HepG2 (cell line): Measurements from ENCODE around the gene TRAPPC4. TPM values are rescaled to one million over a fixed set of nuclear protein-coding genes. Genes with fewer than 3 reads are reported as not detected.

Experiments
- ATAC-seq: fragments of 200-7000 bp; cut with Tn5 transposase; 3 replicates; pipeline ENCODE4 v1.9.1; 2020; ENCODE audit warnings: mild to moderate bottlenecking, moderate library complexity
- BruUV-seq: library from RNA; stranded (reverse); fragments of 400-500 nt; replicated peaks from 2 replicates; lab custom pipeline; 2021; lab: Mats Ljungman, UMichigan
- CTCF ChIA-PET: fragments of 300-600 bp; formaldehyde crosslinking; extraction: SDS; loops from one replicate; lab custom pipeline; 2021; ENCODE audit warnings: low total read pairs, inconsistent platforms, low intra/inter-chr PET ratio; lab: Yijun Ruan, JAX
- POLR2A ChIA-PET: fragments of 350-600 bp; sonication (Branson Sonifier 250); formaldehyde crosslinking; loops from one replicate; lab custom pipeline; 2020; ENCODE audit warnings: antibody characterized with exemption, inconsistent platforms; lab: Yijun Ruan, JAX
- DNase-seq: peaks from one replicate; pipeline ENCODE4 v3.0.0-alpha.2; 2015; ENCODE audit warnings: low spot score
- FAIRE-seq: peaks from 3 replicates; lab custom pipeline; 2011; peaks lifted over from hg19 to GRCh38; lab: Jason Lieb, UNC
- H2AFZ ChIP-seq: one replicate; pipeline ENCODE4 v1.6.1; 2011; ENCODE audit warnings: low read length, inconsistent platforms
- H3K27ac ChIP-seq: fragments of 300-600 bp; 3 replicates; pipeline ENCODE4 v1.8.0; 2011; ENCODE audit warnings: mixed run types, mild to moderate bottlenecking, mixed read lengths, low read length, inconsistent platforms; ENCODE audit not compliant: insufficient read depth; ENCODE audit errors: extremely low read length
- H3K27me3 ChIP-seq, 2 experiments: fragments of 200-600 bp in 1 of 2; 2 replicates in 1 of 2; 3 replicates in 1 of 2; pipeline versions ENCODE4 v1.6.0 to v1.8.0; 2011; ENCODE audit warnings: low read length in 2 of 2, mild to moderate bottlenecking in 2 of 2, moderate library complexity in 2 of 2, inconsistent platforms in 1 of 2; ENCODE audit not compliant: insufficient read depth in 2 of 2, control insufficient read depth in 1 of 2
- H3K36me3 ChIP-seq, 2 experiments: fragments of 200-600 bp in 1 of 2; replicated peaks in 1 of 2; 2 replicates in 1 of 2; 3 replicates in 1 of 2; pipeline versions ENCODE4 v1.5.1 to v1.8.0; 2011; ENCODE audit warnings: low read length in 2 of 2, inconsistent platforms in 1 of 2; ENCODE audit not compliant: insufficient read depth in 2 of 2, control insufficient read depth in 1 of 2
- H3K4me1 ChIP-seq: 2 replicates; pipeline ENCODE4 v1.5.1; 2012; ENCODE audit warnings: low read length, inconsistent platforms; ENCODE audit not compliant: insufficient read depth
- H3K4me2 ChIP-seq: 2 replicates; pipeline ENCODE4 v1.6.0; 2011; ENCODE audit warnings: low read depth, low read length, inconsistent platforms
- H3K4me3 ChIP-seq, 3 experiments: fragments of 200-600 bp in 1 of 3; sonication (generic), shearing (Covaris generic) in 1 of 3; replicated peaks in 1 of 3; 2 replicates each; pipeline ENCODE4 v1.5.1; 2011 to 2016; ENCODE audit warnings: low read length in 3 of 3, inconsistent platforms in 2 of 3, low read depth in 2 of 3, mild to moderate bottlenecking in 2 of 3, control low read depth in 1 of 3, mixed read lengths in 1 of 3; ENCODE audit not compliant: insufficient read depth in 1 of 3
- H3K79me2 ChIP-seq: one replicate; pipeline ENCODE4 v1.6.1; 2011; ENCODE audit warnings: low read length, inconsistent platforms; ENCODE audit not compliant: insufficient read depth
- H3K9ac ChIP-seq: 2 replicates; pipeline ENCODE4 v1.6.0; 2011; ENCODE audit warnings: mild to moderate bottlenecking, low read depth, low read length, inconsistent platforms; ENCODE audit not compliant: insufficient read depth
- H3K9me3 ChIP-seq: 2 replicates; pipeline ENCODE4 v1.5.1; 2012; ENCODE audit warnings: mild to moderate bottlenecking, low read length
- H4K20me1 ChIP-seq: 2 replicates; pipeline ENCODE4 v1.6.0; 2011; ENCODE audit warnings: inconsistent platforms, mild to moderate bottlenecking, low read length, moderate library complexity; ENCODE audit not compliant: insufficient read depth
- FIP1L1 ChIP-seq: fragments of 200-400 bp; formaldehyde crosslinking; IDR thresholded peaks from 2 replicates; pipeline ENCODE4 v1.6.1; 2018; ENCODE audit warnings: low read depth, mild to moderate bottlenecking, low read length, moderate library complexity, borderline replicate concordance; ENCODE audit not compliant: insufficient read depth
- KDM5A ChIP-seq: fragments of 200-600 bp; sonication (generic); IDR thresholded peaks from 2 replicates; pipeline ENCODE4 v1.7.0; 2018; ENCODE audit warnings: antibody characterized with exemption, mild to moderate bottlenecking, low read length, borderline replicate concordance
- MED1 ChIP-seq: sonication (generic); formaldehyde crosslinking; IDR thresholded peaks from 2 replicates; pipeline ENCODE4 v1.4.0; 2020; ENCODE audit warnings: missing genetic modification reagents
- ZC3H4 ChIP-seq: sonication (generic); formaldehyde crosslinking; IDR thresholded peaks from 2 replicates; pipeline ENCODE4 v1.4.0; 2020; ENCODE audit warnings: missing genetic modification reagents, borderline replicate concordance
- ZNF235 ChIP-seq: sonication (generic); formaldehyde crosslinking; IDR thresholded peaks from 2 replicates; pipeline ENCODE4 v1.8.1; 2023; ENCODE audit warnings: mild to moderate bottlenecking, missing genetic modification reagents, borderline replicate concordance
- ZNF616 ChIP-seq: sonication (generic); formaldehyde crosslinking; IDR thresholded peaks from 2 replicates; pipeline ENCODE4 v1.5.0; 2020; ENCODE audit warnings: low read depth, mild to moderate bottlenecking, missing genetic modification reagents
- ZNF644 ChIP-seq: IDR thresholded peaks from 2 replicates; pipeline ENCODE4 v1.6.1; 2016; ENCODE audit warnings: low read depth
- WGBS: methylation state at CpG from one replicate; pipeline ENCODE4 v1.1.6; 2017; ENCODE audit warnings: low lambda C conversion rate; 5-methylcytosine and 5-hydroxymethylcytosine counted together
- in situ Hi-C: cut with HindIII; loops from 2 replicates; pipeline ENCODE4 v1.10.0; 2017; ENCODE audit warnings: low pct_unique_long_range_greater_than_20kb; ENCODE audit not compliant: extremely low pct_ligation_motif_present
- intact Hi-C: fragments of 100-400 bp; cut with micrococcal nuclease; formaldehyde crosslinking; loops from one replicate; pipeline ENCODE4 v1.10.0; 2022; ENCODE audit not compliant: unreplicated experiment
- polyA plus RNA-seq, 8 experiments: library from polyadenylated mRNA; depleted of rRNA in 3 of 8; stranded (reverse) in 7 of 8; unstranded in 1 of 8; fragments of >200 nt; fragmentation: Illumina TruSeq in 4 of 8; extraction: Trizol in 4 of 8; gene quantifications; 2 replicates each; pipeline versions ENCODE4 v1.2.1 to v1.2.3, GENCODE V29; 2011 to 2016; ENCODE audit warnings: low read depth in 4 of 8, missing spikeins in 1 of 8, mixed read lengths in 1 of 8; ENCODE audit not compliant: insufficient read depth in 1 of 8
- total RNA-seq, 5 experiments: library from RNA; depleted of rRNA; stranded (reverse); fragments of >200 nt; fragmentation: Illumina TruSeq; extraction: Trizol; gene quantifications; 2 replicates each; pipeline ENCODE4 v1.2.3, GENCODE V29; 2016; ENCODE audit warnings: low read depth in 1 of 5
- TF ChIP-seq, protein P1 (sequence below): sonication (generic); formaldehyde crosslinking; IDR thresholded peaks from 2 replicates; pipeline ENCODE4 v1.4.0; 2020; ENCODE audit warnings: missing genetic modification reagents
- TF ChIP-seq, protein P2 (sequence below): sonication (generic); formaldehyde crosslinking; IDR thresholded peaks from 2 replicates; pipeline ENCODE4 v1.4.0; 2020; ENCODE audit warnings: missing genetic modification reagents

Gene TRAPPC4
- total and polyA plus RNA-seq, 2 of the 13 experiments (the other 11 are each of a cell fraction or from before 2014, with no cell fraction given) = 97.4 to 140 TPM

DNA sequence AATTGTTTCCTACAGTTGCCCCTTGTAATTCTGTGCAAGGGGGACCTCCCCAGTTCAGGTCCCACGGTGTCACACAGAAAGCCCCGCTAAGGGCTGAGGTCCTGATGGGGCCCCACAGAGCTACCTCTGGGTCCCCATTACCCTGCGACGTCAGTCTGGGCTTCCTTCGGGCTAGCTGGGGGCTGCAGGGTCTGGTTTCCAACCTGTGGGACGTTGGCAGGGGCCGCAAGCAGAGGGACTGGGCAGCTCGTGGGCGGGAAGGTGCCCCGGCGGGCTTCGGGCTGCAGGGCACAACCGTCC, 11.4 kb downstream of the TRAPPC4 start:
- intact Hi-C loops = loop anchor here (2.0 kb wide), 2 partner anchors 31 to 65 kb away; partner anchors contain the start of gene CENATAC
- CTCF ChIA-PET = no interaction called here
- peak overlapping the region; percentile 74 to 82 (median 79) for H3K4me3 ChIP-seq
- H3K4me1 ChIP-seq = peaks cover 68% of the 10 kb centered on the region
- H3K27ac ChIP-seq = peak overlapping the region; percentile 77
- no peak for DNase-seq
- peaks cover 47% of the 10 kb centered on the region for H3K79me2 ChIP-seq
- in situ Hi-C loops = no loop called here
- H3K27me3 ChIP-seq = no peaks in the 10 kb centered on the region; a peak in 1 of 5 replicates
- H3K9ac ChIP-seq = peak overlapping the region; percentile 77
- H3K36me3 ChIP-seq = peaks cover 0 to 3% of the 10 kb centered on the region in 2 experiments; a peak in 1 of 5 replicates
- WGBS = 0% methylated on average over 10 of the region's 13 CpGs
- FAIRE-seq = no peak
- ATAC-seq = peak; percentile 0; the same call in 2 of the 3 replicates
- H3K4me2 ChIP-seq = peak overlapping the region; percentile 99
- H3K9me3 ChIP-seq = no peaks in the 10 kb centered on the region
- POLR2A ChIA-PET = interaction anchor here (0.6 to 4.8 kb wide), 5 partner anchors 11 to 72 kb away, joined by 3 to 45 read pairs (median 4); partner anchors contain the start of genes CENATAC, HMBS, RPS25 and TRAPPC4
- no TSS peak for BruUV-seq
- TF ChIP-seq ZNF235 (CRISPR knock-in tag) = 0 out of 2 replicates have a peak, but pooled peaks have one; percentile 5
- TF ChIP-seq KDM5A = peak; percentile 23; the same call in 1 of the 2 replicates
- no peak for TF ChIP-seq ZNF644 (CRISPR knock-in tag)
- 0 out of 2 replicates have a peak, but pooled peaks have one; percentile 21 for TF ChIP-seq MED1
- TF ChIP-seq, protein P1, sequence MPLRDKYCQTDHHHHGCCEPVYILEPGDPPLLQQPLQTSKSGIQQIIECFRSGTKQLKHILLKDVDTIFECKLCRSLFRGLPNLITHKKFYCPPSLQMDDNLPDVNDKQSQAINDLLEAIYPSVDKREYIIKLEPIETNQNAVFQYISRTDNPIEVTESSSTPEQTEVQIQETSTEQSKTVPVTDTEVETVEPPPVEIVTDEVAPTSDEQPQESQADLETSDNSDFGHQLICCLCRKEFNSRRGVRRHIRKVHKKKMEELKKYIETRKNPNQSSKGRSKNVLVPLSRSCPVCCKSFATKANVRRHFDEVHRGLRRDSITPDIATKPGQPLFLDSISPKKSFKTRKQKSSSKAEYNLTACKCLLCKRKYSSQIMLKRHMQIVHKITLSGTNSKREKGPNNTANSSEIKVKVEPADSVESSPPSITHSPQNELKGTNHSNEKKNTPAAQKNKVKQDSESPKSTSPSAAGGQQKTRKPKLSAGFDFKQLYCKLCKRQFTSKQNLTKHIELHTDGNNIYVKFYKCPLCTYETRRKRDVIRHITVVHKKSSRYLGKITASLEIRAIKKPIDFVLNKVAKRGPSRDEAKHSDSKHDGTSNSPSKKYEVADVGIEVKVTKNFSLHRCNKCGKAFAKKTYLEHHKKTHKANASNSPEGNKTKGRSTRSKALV (CRISPR knock-in tag) = 0 out of 2 replicates have a peak, but pooled peaks have one; percentile 29
- TF ChIP-seq ZNF616 = 0 out of 2 replicates have a peak, but pooled peaks have one; percentile 17
- peak; percentile 22; the same call in 1 of the 2 replicates for TF ChIP-seq ZC3H4 (CRISPR knock-in tag)
- TF ChIP-seq, protein P2, sequence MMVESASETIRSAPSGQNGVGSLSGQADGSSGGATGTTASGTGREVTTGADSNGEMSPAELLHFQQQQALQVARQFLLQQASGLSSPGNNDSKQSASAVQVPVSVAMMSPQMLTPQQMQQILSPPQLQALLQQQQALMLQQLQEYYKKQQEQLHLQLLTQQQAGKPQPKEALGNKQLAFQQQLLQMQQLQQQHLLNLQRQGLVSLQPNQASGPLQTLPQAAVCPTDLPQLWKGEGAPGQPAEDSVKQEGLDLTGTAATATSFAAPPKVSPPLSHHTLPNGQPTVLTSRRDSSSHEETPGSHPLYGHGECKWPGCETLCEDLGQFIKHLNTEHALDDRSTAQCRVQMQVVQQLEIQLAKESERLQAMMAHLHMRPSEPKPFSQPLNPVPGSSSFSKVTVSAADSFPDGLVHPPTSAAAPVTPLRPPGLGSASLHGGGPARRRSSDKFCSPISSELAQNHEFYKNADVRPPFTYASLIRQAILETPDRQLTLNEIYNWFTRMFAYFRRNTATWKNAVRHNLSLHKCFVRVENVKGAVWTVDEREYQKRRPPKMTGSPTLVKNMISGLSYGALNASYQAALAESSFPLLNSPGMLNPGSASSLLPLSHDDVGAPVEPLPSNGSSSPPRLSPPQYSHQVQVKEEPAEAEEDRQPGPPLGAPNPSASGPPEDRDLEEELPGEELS (CRISPR knock-in tag) = 0 out of 2 replicates have a peak, but pooled peaks have one; percentile 0
- TF ChIP-seq FIP1L1 = no peak
- peaks cover under 1% of the 10 kb centered on the region; the same call in 1 of the 2 replicates for H4K20me1 ChIP-seq
- no peak overlapping the region for H2AFZ ChIP-seq
